Esophagus muscularis mucosa (tissue), 4 donors: Measurements from ENCODE around the gene LIX1. TPM values are rescaled to one million over a fixed set of nuclear protein-coding genes. Genes with fewer than 3 reads are reported as not detected.

ENCODE experiments used
- DNase-seq: peaks from one replicate; pipeline ENCODE4 v3.0.0-alpha.2; 2017; ENCODE audit errors: extremely low spot score
- H3K27ac ChIP-seq, 4 donors: fragments of 200-600 bp; sonication (generic); replicated peaks in 1 of 4; 1 replicate in 3 of 4; 2 replicates in 1 of 4; pipeline ENCODE4 v1.5.1; 2016 to 2019; ENCODE audit warnings: mild to moderate bottlenecking in 1 of 4
- H3K27me3 ChIP-seq, 4 donors: fragments of 200-600 bp; sonication (generic); one replicate each; pipeline versions ENCODE4 v1.5.1 to v1.6.0; 2016 to 2019
- H3K36me3 ChIP-seq, 4 donors: fragments of 200-600 bp; sonication (generic); one replicate each; pipeline ENCODE4 v1.5.1; 2016 to 2019
- H3K4me1 ChIP-seq, 4 donors: fragments of 200-600 bp; sonication (generic); one replicate each; pipeline ENCODE4 v1.5.1; 2016 to 2019
- H3K4me3 ChIP-seq, 4 donors: fragments of 200-600 bp; sonication (generic); 1 replicate in 2 of 4; 2 replicates in 2 of 4; pipeline ENCODE4 v1.5.1; 2016 to 2019; ENCODE audit warnings: mild to moderate bottlenecking in 4 of 4, moderate library complexity in 1 of 4
- H3K9me3 ChIP-seq, 4 donors: fragments of 200-600 bp; sonication (generic); 1 replicate in 3 of 4; 2 replicates in 1 of 4; pipeline ENCODE4 v1.5.1; 2016 to 2019
- EP300 ChIP-seq: sonication (generic); formaldehyde crosslinking; IDR thresholded peaks from one replicate; pipeline ENCODE4 v1.6.1; 2017; ENCODE audit warnings: antibody characterized with exemption
- POLR2A ChIP-seq: fragments of 450-650 bp; IDR thresholded peaks from one replicate; pipeline ENCODE4 v1.6.1; 2017; ENCODE audit warnings: antibody characterized with exemption, moderate library complexity, mild to moderate bottlenecking, low read depth
- POLR2AphosphoS5 ChIP-seq, 2 donors: sonication (generic); formaldehyde crosslinking; IDR thresholded peaks; one replicate each; pipeline ENCODE4 v1.6.1; 2017; ENCODE audit warnings: antibody characterized with exemption in 2 of 2
- WGBS: methylation state at CpG from one replicate; pipeline ENCODE4 v1.1.5; 2018; 5-methylcytosine and 5-hydroxymethylcytosine counted together
- intact Hi-C: fragments of 100-400 bp; cut with DNase I; formaldehyde crosslinking; loops from one replicate; pipeline ENCODE4 v1.15.1; 2023
- total RNA-seq, 4 donors: library from RNA; depleted of rRNA; stranded (reverse); fragments of >200 nt; gene quantifications; one replicate each; pipeline versions ENCODE4 v1.1.0 to v1.2.1, GENCODE V29; 2016
- TF ChIP-seq, protein P1 (sequence below), 3 experiments: fragments of 200-600 bp in 2 of 3; fragments of 450-650 bp in 1 of 3; sonication (generic) in 2 of 3; IDR thresholded peaks; one replicate each; pipeline ENCODE4 v1.5.1; 2017 to 2019; ENCODE audit warnings: antibody characterized with exemption in 3 of 3, mild to moderate bottlenecking in 2 of 3, moderate library complexity in 1 of 3

LIX1 gene
- total RNA-seq, 4 donors from 2014 or later: 0.42 to 1.2 (median 0.67) TPM

DNA sequence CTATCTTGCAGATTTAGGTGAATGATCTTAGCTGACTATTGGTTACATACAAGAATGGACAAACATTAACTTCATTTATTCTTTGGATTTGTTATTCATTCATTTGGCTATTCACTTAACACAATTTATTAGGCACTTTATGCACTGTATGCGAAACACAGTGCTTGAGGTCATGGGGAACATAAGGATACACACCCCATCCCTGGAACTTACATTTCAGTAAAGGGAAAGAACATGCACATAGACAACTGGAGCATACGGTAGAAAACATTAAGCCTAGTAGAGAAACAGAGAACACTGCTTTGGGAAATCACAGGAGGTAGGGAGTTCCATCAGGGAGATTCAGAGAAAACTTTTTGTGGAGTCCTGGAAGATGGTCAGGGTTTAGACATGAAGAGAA is 22.2 kb downstream of the LIX1 start:
- TF ChIP-seq POLR2AphosphoS5 (IDR thresholded peaks at IDR 0.05) (no peak), POLR2A (no peak), EP300 (no peak)
- TF ChIP-seq, protein P1, sequence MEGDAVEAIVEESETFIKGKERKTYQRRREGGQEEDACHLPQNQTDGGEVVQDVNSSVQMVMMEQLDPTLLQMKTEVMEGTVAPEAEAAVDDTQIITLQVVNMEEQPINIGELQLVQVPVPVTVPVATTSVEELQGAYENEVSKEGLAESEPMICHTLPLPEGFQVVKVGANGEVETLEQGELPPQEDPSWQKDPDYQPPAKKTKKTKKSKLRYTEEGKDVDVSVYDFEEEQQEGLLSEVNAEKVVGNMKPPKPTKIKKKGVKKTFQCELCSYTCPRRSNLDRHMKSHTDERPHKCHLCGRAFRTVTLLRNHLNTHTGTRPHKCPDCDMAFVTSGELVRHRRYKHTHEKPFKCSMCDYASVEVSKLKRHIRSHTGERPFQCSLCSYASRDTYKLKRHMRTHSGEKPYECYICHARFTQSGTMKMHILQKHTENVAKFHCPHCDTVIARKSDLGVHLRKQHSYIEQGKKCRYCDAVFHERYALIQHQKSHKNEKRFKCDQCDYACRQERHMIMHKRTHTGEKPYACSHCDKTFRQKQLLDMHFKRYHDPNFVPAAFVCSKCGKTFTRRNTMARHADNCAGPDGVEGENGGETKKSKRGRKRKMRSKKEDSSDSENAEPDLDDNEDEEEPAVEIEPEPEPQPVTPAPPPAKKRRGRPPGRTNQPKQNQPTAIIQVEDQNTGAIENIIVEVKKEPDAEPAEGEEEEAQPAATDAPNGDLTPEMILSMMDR (IDR thresholded peaks at IDR 0.05): no peak
- H3K4me3 ChIP-seq: no peak overlapping the region
- no peaks in the 10 kb centered on the region for H3K27me3 ChIP-seq
- no peaks in the 10 kb centered on the region for H3K9me3 ChIP-seq
- H3K27ac ChIP-seq: no peak overlapping the region
- intact Hi-C loops: no loop called here
- peak; percentile 17 for DNase-seq
- H3K36me3 ChIP-seq: no peaks in the 10 kb centered on the region
- WGBS: 67% methylated on average over 2 of the region's 2 CpGs
- H3K4me1 ChIP-seq: peaks cover 0 to 6% (median 0%) of the 10 kb centered on the region in 4 donors

DNA sequence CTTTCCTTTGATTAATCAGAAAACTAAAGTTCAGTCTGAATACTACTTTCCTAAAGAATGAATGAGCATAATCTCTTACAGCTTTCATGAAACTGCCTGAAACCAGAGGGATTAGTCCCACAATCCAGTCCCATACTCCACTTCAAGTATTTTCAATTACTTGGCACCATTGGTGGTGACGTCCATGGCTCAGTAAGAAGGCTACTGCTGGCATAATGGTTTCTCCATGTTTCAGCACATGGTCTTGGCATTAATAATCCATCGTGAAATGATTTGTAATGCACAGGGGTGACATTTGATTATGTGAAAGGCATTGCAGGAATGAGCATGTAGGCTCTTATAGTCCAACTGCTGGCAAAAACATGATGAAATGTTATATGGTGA is 23.4 kb downstream of the LIX1 start:
- peaks cover 0 to 6% (median 0%) of the 10 kb centered on the region in 4 donors for H3K4me1 ChIP-seq
- H3K27me3 ChIP-seq: no peaks in the 10 kb centered on the region
- no peak overlapping the region for H3K27ac ChIP-seq
- TF ChIP-seq POLR2AphosphoS5 (IDR thresholded peaks at IDR 0.05) (no peak), EP300 (no peak), POLR2A (no peak)
- TF ChIP-seq, protein P1 (IDR thresholded peaks at IDR 0.05): no peak
- WGBS: 79% methylated on average over 2 of the region's 2 CpGs
- H3K9me3 ChIP-seq: no peaks in the 10 kb centered on the region
- intact Hi-C loops: no loop called here
- no peak overlapping the region for H3K4me3 ChIP-seq
- peak; percentile 8 for DNase-seq
- no peaks in the 10 kb centered on the region for H3K36me3 ChIP-seq

DNA sequence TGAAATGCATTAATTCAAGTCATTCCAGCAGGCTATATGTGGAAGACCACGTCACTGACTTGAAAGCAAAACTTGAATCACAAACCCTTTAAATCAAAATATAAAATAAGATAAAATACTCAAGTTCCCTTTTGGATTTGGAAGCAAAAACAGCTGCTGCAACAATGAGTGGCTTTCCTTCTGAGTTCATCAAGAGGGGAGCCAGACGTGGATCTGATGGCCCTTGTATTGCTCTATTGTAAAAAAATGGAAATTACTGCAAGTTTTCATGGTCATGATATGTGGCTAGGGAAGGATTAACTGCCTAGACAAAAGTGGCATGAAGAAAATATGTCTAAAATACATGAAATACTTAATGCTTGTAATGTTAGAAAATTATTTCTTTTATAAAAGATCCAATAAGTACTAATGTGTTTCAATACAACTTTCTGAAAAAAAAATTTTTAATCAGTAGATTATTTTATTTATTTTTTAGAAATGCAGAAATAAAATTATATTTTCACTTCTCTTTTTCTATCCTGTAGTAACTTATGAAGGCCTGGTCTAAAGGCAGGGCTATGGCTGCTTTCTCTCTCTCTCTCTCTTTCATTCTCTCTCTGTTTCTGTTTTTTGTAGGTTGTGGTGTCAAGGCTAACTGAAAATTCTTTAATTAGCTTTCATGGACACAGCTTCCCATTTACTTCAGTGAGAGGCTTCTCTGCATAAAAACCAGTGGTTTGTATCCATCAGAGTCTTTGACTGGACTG is 24.0 kb downstream of the LIX1 start:
- DNase-seq: no peak
- TF ChIP-seq EP300 (no peak), POLR2AphosphoS5 (IDR thresholded peaks at IDR 0.05) (no peak), POLR2A (no peak)
- TF ChIP-seq, protein P1 (IDR thresholded peaks at IDR 0.05): no peak
- WGBS: 74% methylated on average over 2 of the region's 2 CpGs
- no peaks in the 10 kb centered on the region for H3K27me3 ChIP-seq
- no peaks in the 10 kb centered on the region for H3K9me3 ChIP-seq
- peaks cover 0 to 6% (median 0%) of the 10 kb centered on the region in 4 donors for H3K4me1 ChIP-seq
- intact Hi-C loops: no loop called here
- no peak overlapping the region for H3K4me3 ChIP-seq
- H3K36me3 ChIP-seq: no peaks in the 10 kb centered on the region
- H3K27ac ChIP-seq: no peak overlapping the region

DNA sequence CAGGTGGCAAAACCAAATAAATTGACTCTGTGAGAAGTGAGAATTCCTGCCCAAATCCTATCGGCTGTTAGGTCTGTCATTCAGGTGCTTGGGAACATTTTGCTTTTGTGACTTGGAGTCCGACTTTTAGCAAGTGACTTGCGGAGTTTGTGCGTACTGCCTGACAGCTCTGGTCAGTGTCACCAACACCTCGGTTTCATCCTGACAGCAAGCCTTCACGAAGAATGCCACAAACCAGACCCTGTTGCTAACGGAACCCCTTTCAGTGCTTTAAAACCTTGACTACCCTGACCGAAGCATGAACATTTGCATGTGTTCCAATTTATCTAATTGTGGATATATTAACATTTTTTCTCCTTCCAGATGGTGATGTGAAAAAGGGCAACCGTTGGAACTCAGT is 26.5 kb downstream of the LIX1 start:
- TF ChIP-seq EP300 (no peak), POLR2A (no peak), POLR2AphosphoS5 (IDR thresholded peaks at IDR 0.05) (no peak)
- TF ChIP-seq, protein P1 (IDR thresholded peaks at IDR 0.05): no peak
- peaks cover 0 to 6% (median 0%) of the 10 kb centered on the region in 4 donors for H3K4me1 ChIP-seq
- 56% methylated on average over 9 of the region's 9 CpGs for WGBS
- no peaks in the 10 kb centered on the region for H3K9me3 ChIP-seq
- no peak overlapping the region for H3K4me3 ChIP-seq
- DNase-seq: peak; percentile 84
- no peaks in the 10 kb centered on the region for H3K27me3 ChIP-seq
- intact Hi-C loops: no loop called here
- no peaks in the 10 kb centered on the region for H3K36me3 ChIP-seq
- no peak overlapping the region for H3K27ac ChIP-seq

DNA sequence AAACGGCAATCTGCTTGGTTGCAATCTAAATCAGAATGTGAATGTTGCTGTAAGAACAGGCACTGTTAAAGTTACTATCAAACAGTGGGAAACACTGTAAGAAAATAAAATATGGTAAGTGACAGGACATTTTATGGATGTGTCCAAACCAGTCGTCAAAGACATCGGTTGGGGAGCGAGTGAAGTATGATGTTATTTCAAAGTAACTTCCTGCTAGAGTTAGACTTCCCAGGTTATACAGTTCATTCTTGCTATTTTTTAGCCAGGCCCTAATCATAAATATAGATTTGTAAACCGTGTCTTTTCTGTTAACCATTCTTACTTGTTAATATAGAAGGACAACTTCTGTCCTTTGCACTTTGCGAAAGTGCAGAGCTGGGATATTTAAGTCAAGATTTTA is 30.2 kb downstream of the LIX1 start:
- Histone ChIP-seq H3K36me3 (no peaks in the 10 kb centered on the region), H3K4me3 (no peak overlapping the region), H3K9me3 (no peaks in the 10 kb centered on the region), H3K4me1 (peaks cover 0 to 6% (median 0%) of the 10 kb centered on the region in 4 donors), H3K27ac (no peak overlapping the region), H3K27me3 (no peaks in the 10 kb centered on the region)
- DNase-seq: no peak
- TF ChIP-seq, protein P1 (IDR thresholded peaks at IDR 0.05): no peak
- TF ChIP-seq POLR2AphosphoS5 (IDR thresholded peaks at IDR 0.05) (no peak), EP300 (no peak), POLR2A (no peak)
- WGBS: 90% methylated on average over 6 of the region's 6 CpGs
- intact Hi-C loops: no loop called here
